ENCODE measurements around the gene COL24A1. TPM values are rescaled to one million over a fixed set of nuclear protein-coding genes. Genes with fewer than 3 reads are reported as not detected.

COL24A1 gene
- total RNA-seq, 1 donor from 2014 or later = 3.7 TPM

DNA sequence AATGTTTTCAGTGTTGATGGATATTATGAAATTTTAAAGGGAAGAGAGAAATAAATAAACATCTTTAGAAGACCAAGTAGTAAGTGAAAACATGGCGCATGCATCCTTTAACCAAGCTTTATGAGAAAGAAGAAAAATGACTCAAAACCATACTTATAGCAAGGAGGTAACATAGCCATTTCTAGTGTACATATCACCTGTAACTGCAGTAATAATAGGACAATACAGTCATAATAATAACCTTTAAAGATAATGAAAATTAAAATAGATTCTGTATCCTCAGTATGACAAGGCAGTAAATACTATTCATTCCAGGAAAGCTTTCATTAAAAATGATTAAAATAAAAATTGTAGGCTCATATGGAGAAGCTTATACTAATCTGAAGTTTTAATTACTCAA lies 141.2 kb downstream of the COL24A1 start:
- Histone ChIP-seq H3K27ac (ENCODE audit: low read depth, low read length) (no peak overlapping the region), H3K27me3 (ENCODE audit: control insufficient read depth in 3 of 3, insufficient read depth in 3 of 3, low read length in 3 of 3) (no peaks in the 10 kb centered on the region), H3K36me3 (ENCODE audit: control insufficient read depth in 3 of 3, insufficient read depth in 3 of 3, low read length in 3 of 3) (no peaks in the 10 kb centered on the region), H3K4me3 (ENCODE audit: low read length in 3 of 3) (no peak overlapping the region), H3K9ac (ENCODE audit: low read depth in 1 of 3, low read length in 3 of 3) (no peak overlapping the region), H3K4me1 (ENCODE audit: control insufficient read depth in 3 of 3, insufficient read depth in 3 of 3, low read length in 3 of 3) (no peaks in the 10 kb centered on the region), H3K9me3 (ENCODE audit: control insufficient read depth in 3 of 3, low read length in 3 of 3) (no peaks in the 10 kb centered on the region)

DNA sequence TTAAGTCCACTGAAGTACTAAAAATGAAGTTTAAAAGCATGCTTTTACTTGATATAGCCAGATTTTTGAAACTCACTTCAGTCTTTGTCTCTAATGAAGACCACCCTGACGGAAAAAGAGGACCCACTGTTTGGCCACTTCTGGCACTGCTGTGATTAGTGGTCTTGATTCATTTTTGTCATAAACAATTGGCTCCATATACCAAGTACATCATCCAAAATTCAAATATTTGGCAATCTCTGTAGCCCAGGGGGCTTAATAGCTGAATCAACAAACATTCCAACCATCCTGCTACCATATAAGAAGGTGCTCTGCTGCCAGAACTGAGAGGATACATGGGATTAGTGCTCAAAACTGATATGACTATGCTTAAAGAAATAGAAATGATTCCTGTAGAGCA lies 156.0 kb downstream of the COL24A1 start:
- Histone ChIP-seq H3K9ac (ENCODE audit: low read depth in 1 of 3, low read length in 3 of 3) (no peak overlapping the region), H3K27ac (ENCODE audit: low read depth, low read length) (no peak overlapping the region), H3K36me3 (ENCODE audit: control insufficient read depth in 3 of 3, insufficient read depth in 3 of 3, low read length in 3 of 3) (no peaks in the 10 kb centered on the region), H3K4me1 (ENCODE audit: control insufficient read depth in 3 of 3, insufficient read depth in 3 of 3, low read length in 3 of 3) (no peaks in the 10 kb centered on the region), H3K27me3 (ENCODE audit: control insufficient read depth in 3 of 3, insufficient read depth in 3 of 3, low read length in 3 of 3) (no peaks in the 10 kb centered on the region), H3K4me3 (ENCODE audit: low read length in 3 of 3) (no peak overlapping the region), H3K9me3 (ENCODE audit: control insufficient read depth in 3 of 3, low read length in 3 of 3) (no peaks in the 10 kb centered on the region)

DNA sequence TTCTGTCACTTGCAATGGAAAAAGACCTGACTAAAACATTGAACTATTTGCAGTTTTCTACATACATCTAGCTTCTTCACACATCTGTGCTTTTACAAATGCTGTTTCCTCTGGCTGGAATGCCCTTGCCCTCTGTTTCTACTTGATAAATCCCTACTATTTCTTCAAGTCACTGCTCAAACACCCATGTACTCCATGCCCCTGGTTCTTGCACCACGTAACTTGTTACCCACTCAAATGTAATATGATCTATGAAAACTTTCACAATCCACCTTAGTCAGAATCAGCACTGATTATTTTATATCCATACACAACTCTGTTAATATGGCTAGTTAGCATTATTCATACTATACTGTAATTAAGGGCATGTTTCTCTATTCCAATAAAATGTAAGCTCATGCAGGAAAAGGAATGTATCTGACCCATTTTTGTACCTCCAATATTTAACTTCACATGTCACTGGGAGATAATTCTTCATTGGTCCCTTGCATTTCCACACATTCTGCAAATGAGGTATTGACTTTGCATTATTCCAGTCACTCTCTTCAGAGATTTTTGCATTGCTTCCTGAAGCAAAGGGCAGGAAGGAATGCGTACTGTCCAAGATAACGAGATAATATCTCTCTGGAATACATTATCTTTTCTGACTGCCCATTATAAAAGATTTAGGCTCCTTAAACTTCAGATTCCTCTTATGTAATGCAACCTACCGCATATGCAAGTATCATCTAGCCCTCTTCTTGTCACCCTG lies 158.3 kb downstream of the COL24A1 start:
- no peaks in the 10 kb centered on the region for H3K4me1 ChIP-seq (ENCODE audit: control insufficient read depth in 3 of 3, insufficient read depth in 3 of 3, low read length in 3 of 3)
- H3K9me3 ChIP-seq (ENCODE audit: control insufficient read depth in 3 of 3, low read length in 3 of 3) = no peaks in the 10 kb centered on the region
- no peak overlapping the region for H3K27ac ChIP-seq (ENCODE audit: low read depth, low read length)
- no peaks in the 10 kb centered on the region for H3K36me3 ChIP-seq (ENCODE audit: control insufficient read depth in 3 of 3, insufficient read depth in 3 of 3, low read length in 3 of 3)
- H3K4me3 ChIP-seq (ENCODE audit: low read length in 3 of 3) = no peak overlapping the region
- no peak overlapping the region for H3K9ac ChIP-seq (ENCODE audit: low read depth in 1 of 3, low read length in 3 of 3)
- H3K27me3 ChIP-seq (ENCODE audit: control insufficient read depth in 3 of 3, insufficient read depth in 3 of 3, low read length in 3 of 3) = no peaks in the 10 kb centered on the region

DNA sequence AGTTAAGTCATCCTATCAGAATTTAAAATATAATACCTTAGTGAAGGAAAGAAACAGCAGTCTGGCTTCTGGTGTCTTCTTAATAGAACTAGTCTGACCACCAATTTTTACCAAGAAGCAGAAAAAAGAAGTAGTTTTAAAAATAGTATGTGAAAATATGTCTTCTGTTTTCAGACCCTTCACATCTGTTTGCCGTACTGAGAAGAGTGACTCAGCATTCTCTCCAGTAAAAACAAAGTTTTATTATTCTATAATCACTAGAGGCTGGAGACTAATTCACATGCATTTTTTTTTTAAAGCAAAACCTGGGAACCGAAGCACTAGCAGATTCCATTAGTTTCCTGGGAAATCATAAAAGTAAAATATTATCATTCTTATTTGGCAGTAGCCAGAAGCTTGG lies 163.8 kb downstream of the COL24A1 start:
- Histone ChIP-seq H3K4me3 (ENCODE audit: low read length in 3 of 3) (no peak overlapping the region), H3K9me3 (ENCODE audit: control insufficient read depth in 3 of 3, low read length in 3 of 3) (no peaks in the 10 kb centered on the region), H3K27me3 (ENCODE audit: control insufficient read depth in 3 of 3, insufficient read depth in 3 of 3, low read length in 3 of 3) (no peaks in the 10 kb centered on the region), H3K4me1 (ENCODE audit: control insufficient read depth in 3 of 3, insufficient read depth in 3 of 3, low read length in 3 of 3) (no peaks in the 10 kb centered on the region), H3K9ac (ENCODE audit: low read depth in 1 of 3, low read length in 3 of 3) (no peak overlapping the region), H3K27ac (ENCODE audit: low read depth, low read length) (no peak overlapping the region), H3K36me3 (ENCODE audit: control insufficient read depth in 3 of 3, insufficient read depth in 3 of 3, low read length in 3 of 3) (no peaks in the 10 kb centered on the region)

DNA sequence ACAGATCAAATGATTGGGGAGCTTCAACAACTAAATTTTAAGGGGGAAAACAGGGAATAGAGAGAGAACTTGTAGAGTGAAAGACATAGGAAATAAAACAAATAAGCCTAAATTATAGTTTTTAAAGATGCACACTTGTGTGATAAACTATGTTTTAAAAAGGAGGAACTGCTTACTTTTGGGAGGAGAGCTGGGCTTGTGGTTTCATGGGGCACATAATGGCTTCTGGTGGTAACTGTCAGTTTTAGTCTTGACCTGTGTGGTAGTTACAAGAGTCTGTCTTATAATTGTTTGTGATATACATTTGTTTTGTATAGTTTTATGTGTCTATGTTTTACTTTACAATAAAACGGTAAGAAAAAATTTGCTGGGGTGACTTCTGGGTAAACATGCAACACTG lies 165.3 kb downstream of the COL24A1 start:
- Histone ChIP-seq H3K9ac (ENCODE audit: low read depth in 1 of 3, low read length in 3 of 3) (no peak overlapping the region), H3K27ac (ENCODE audit: low read depth, low read length) (no peak overlapping the region), H3K36me3 (ENCODE audit: control insufficient read depth in 3 of 3, insufficient read depth in 3 of 3, low read length in 3 of 3) (no peaks in the 10 kb centered on the region), H3K27me3 (ENCODE audit: control insufficient read depth in 3 of 3, insufficient read depth in 3 of 3, low read length in 3 of 3) (no peaks in the 10 kb centered on the region), H3K9me3 (ENCODE audit: control insufficient read depth in 3 of 3, low read length in 3 of 3) (no peaks in the 10 kb centered on the region), H3K4me1 (ENCODE audit: control insufficient read depth in 3 of 3, insufficient read depth in 3 of 3, low read length in 3 of 3) (no peaks in the 10 kb centered on the region), H3K4me3 (ENCODE audit: low read length in 3 of 3) (no peak overlapping the region)

- Histone ChIP-seq H3K36me3 (ENCODE audit: control insufficient read depth in 3 of 3, insufficient read depth in 3 of 3, low read length in 3 of 3) (no peaks in the 10 kb centered on the region), H3K27ac (ENCODE audit: low read depth, low read length) (no peak overlapping the region), H3K9me3 (ENCODE audit: control insufficient read depth in 3 of 3, low read length in 3 of 3) (no peaks in the 10 kb centered on the region), H3K4me1 (ENCODE audit: control insufficient read depth in 3 of 3, insufficient read depth in 3 of 3, low read length in 3 of 3) (no peaks in the 10 kb centered on the region), H3K4me3 (ENCODE audit: low read length in 3 of 3) (no peak overlapping the region), H3K9ac (ENCODE audit: low read depth in 1 of 3, low read length in 3 of 3) (no peak overlapping the region), H3K27me3 (ENCODE audit: control insufficient read depth in 3 of 3, insufficient read depth in 3 of 3, low read length in 3 of 3) (no peaks in the 10 kb centered on the region)
These were observed 171.9 kb downstream of the COL24A1 start for GRCh38 chr1:85984636-85985035.

- no peaks in the 10 kb centered on the region for H3K27me3 ChIP-seq (ENCODE audit: control insufficient read depth in 3 of 3, insufficient read depth in 3 of 3, low read length in 3 of 3)
- H3K4me1 ChIP-seq (ENCODE audit: control insufficient read depth in 3 of 3, insufficient read depth in 3 of 3, low read length in 3 of 3) = no peaks in the 10 kb centered on the region
- H3K27ac ChIP-seq (ENCODE audit: low read depth, low read length) = no peak overlapping the region
- no peaks in the 10 kb centered on the region for H3K9me3 ChIP-seq (ENCODE audit: control insufficient read depth in 3 of 3, low read length in 3 of 3)
- no peak overlapping the region for H3K4me3 ChIP-seq (ENCODE audit: low read length in 3 of 3)
- H3K9ac ChIP-seq (ENCODE audit: low read depth in 1 of 3, low read length in 3 of 3) = no peak overlapping the region
- H3K36me3 ChIP-seq (ENCODE audit: control insufficient read depth in 3 of 3, insufficient read depth in 3 of 3, low read length in 3 of 3) = no peaks in the 10 kb centered on the region
These were observed 173.3 kb downstream of the COL24A1 start for GRCh38 chr1:85983316-85983715.

DNA sequence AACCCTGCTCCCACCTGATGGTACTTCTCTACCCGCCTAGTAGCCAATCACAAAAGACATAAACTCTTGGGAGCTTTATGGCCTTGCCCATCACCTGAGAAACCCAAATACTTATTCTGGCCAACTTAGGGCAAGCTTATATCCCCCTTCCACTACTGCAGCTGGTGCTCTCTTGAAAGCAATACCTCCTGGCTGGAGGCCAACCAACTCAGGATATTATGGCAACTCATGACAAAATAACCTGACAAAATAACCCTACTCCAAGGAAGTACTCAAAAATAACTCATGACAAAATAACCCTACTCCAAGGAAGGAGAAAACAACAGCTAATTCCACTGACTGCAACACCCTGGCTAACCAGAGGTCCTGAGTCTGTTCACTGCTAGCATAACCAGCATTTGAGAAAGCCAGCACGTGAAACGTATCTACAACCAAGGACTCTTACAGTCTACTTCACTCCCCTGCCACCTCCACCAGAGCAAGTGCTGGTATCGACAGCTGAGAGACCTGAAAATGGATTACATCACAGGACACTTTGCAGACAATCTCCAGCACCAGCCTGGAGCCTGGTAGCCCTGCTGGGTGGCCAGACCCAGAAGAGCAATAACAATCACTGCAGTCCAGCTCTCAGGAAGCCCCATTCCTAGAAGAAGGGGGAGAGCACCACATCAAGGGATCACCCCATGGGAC lies 179.9 kb downstream of the COL24A1 start:
- H3K27ac ChIP-seq (ENCODE audit: low read depth, low read length) = no peak overlapping the region

GRCh38 chr1:85975912-85976371 lies 180.6 kb downstream of the COL24A1 start:
- H3K27ac ChIP-seq (ENCODE audit: low read depth, low read length) = no peak overlapping the region

More for the DNA sequence above, 179.9 kb downstream of the COL24A1 start:
- H3K27me3 ChIP-seq (ENCODE audit: control insufficient read depth in 3 of 3, insufficient read depth in 3 of 3, low read length in 3 of 3) = no peaks in the 10 kb centered on the region
- H3K9ac ChIP-seq (ENCODE audit: low read depth in 1 of 3, low read length in 3 of 3) = no peak overlapping the region
- peaks cover 0 to 7% (median 3%) of the 10 kb centered on the region in 3 donors for H3K4me1 ChIP-seq (ENCODE audit: control insufficient read depth in 3 of 3, insufficient read depth in 3 of 3, low read length in 3 of 3)
- H3K36me3 ChIP-seq (ENCODE audit: control insufficient read depth in 3 of 3, insufficient read depth in 3 of 3, low read length in 3 of 3) = no peaks in the 10 kb centered on the region
- H3K9me3 ChIP-seq (ENCODE audit: control insufficient read depth in 3 of 3, low read length in 3 of 3) = no peaks in the 10 kb centered on the region
- no peak overlapping the region for H3K4me3 ChIP-seq (ENCODE audit: low read length in 3 of 3)

DNA sequence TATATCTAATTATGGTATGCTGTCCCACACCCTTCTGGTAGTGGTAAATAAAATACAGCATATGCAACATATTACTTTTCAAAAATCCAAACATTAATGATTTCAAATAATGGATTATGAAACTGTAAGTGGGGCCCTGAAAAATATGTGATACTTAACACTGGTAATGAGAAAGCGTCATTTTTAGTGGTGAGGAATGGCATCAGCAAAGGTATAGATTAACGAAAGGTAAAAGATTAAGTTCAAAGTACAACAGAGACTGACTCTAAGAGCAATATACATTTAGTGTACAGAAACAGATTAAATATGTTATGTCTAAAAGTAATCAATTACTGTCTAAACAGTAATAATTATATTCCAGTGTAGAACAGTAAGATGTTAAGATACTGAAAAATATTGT lies 194.1 kb downstream of the COL24A1 start:
- no peaks in the 10 kb centered on the region for H3K36me3 ChIP-seq (ENCODE audit: control insufficient read depth in 3 of 3, insufficient read depth in 3 of 3, low read length in 3 of 3)
- no peaks in the 10 kb centered on the region for H3K9me3 ChIP-seq (ENCODE audit: control insufficient read depth in 3 of 3, low read length in 3 of 3)
- no peak overlapping the region for H3K9ac ChIP-seq (ENCODE audit: low read depth in 1 of 3, low read length in 3 of 3)
- H3K27me3 ChIP-seq (ENCODE audit: control insufficient read depth in 3 of 3, insufficient read depth in 3 of 3, low read length in 3 of 3) = no peaks in the 10 kb centered on the region
- H3K4me1 ChIP-seq (ENCODE audit: control insufficient read depth in 3 of 3, insufficient read depth in 3 of 3, low read length in 3 of 3) = no peaks in the 10 kb centered on the region
- no peak overlapping the region for H3K27ac ChIP-seq (ENCODE audit: low read depth, low read length)
- H3K4me3 ChIP-seq (ENCODE audit: low read length in 3 of 3) = no peak overlapping the region

More at GRCh38 chr1:85975912-85976371, 180.6 kb downstream of the COL24A1 start:
- Histone ChIP-seq H3K4me1 (ENCODE audit: control insufficient read depth in 3 of 3, insufficient read depth in 3 of 3, low read length in 3 of 3) (peaks cover 0 to 7% (median 3%) of the 10 kb centered on the region in 3 donors), H3K36me3 (ENCODE audit: control insufficient read depth in 3 of 3, insufficient read depth in 3 of 3, low read length in 3 of 3) (no peaks in the 10 kb centered on the region), H3K27me3 (ENCODE audit: control insufficient read depth in 3 of 3, insufficient read depth in 3 of 3, low read length in 3 of 3) (no peaks in the 10 kb centered on the region), H3K4me3 (ENCODE audit: low read length in 3 of 3) (no peak overlapping the region), H3K9ac (ENCODE audit: low read depth in 1 of 3, low read length in 3 of 3) (no peak overlapping the region), H3K9me3 (ENCODE audit: control insufficient read depth in 3 of 3, low read length in 3 of 3) (no peaks in the 10 kb centered on the region)
